HG03520 (cell line): ENCODE data around the gene TLE4.
A peak's percentile ranks its signal among the peaks of the same experiment; 100 is the strongest.
"Not testable (repeated sequence)": the region's sequence is repeated elsewhere in the genome, so short reads cannot be mapped to it uniquely, and the experiment has no call there.

Experiments
- ATAC-seq: cut with Tn5 transposase; IDR thresholded peaks from one replicate; pipeline ENCODE4 v1.9.1; 2021; ENCODE audit warnings: mild to moderate bottlenecking, moderate library complexity; ENCODE audit not compliant: unreplicated experiment

The TLE4 gene

DNA sequence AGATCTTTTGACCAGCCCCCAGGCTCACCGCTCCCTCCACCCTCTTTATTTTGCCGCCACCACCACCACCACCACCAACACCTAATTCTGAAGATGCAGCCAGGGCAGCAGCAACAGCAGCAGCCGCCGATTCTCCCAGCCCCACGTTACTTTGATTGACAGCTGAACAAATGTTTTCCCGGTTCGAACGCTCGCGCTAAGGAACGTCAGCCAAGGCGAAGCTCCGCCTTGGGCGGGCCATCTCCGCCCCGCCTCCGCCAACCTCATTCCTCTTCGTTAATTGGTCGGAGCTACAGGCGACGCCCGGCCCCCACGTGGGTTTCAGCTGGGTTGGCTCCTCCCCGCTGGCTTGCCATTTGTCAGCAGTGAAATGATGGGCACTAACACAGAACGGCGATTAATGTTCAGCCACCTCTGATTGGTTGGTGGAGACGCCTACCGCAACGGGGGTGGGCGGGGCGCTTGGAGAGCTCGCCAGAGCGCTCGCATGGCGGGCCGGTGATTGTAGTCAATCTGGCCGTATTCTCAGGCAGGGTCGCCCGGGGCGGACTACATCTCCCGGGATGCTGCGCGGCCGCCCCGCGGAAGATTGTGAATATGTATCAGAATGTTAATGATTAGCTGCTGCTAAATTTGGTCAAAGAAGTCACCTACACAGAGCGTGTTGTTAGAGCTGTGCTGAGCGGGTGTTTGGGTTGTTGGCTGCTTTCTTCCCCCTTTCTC is at the start of gene TLE4:
Gene TLE4 (plus strand): TSS at position 657 of the 723 bp plus-strand sequence. CDS start 826 bp downstream, outside the sequence.
- peak; percentile 87 for ATAC-seq

DNA sequence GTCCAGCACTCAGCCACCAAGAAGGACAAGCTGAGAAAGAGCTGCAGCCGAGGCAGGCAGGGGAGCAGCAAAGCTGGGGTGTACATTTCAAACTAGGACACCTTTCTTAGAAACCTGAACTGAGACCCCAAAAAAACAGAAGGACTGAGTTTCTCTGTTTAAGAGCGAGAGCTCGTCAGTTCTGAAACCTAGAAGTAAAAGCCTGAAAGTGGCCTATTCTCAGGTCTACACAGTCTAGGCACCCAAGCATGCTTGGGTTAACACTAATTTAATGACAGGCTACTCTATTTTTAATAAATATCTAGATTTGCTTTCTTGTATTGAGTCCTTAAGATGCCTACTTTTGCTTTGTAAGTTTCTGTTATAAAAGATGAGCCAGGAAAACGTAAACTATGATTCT is 49.0 kb upstream of the TLE4 start:
- no peak for ATAC-seq

DNA sequence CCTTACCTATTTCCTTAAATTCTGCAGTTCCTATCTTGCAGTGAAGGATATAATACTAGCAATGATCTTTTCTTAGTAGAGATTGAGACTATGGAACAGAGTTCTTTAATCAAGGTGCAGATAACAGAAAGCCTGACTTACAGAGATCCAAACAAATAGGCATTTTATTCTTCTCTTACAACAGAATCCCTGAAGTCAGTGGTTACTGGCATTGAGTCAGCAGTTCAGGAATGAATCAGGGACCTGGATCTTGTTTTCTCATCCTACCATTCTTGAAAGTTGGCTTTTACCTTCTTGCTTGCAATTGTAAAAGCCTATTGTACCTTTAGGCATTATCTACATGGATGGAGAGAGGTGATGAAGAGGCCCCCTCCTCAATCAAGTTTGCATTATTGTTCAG is 47.5 kb upstream of the TLE4 start:
- no peak for ATAC-seq

DNA sequence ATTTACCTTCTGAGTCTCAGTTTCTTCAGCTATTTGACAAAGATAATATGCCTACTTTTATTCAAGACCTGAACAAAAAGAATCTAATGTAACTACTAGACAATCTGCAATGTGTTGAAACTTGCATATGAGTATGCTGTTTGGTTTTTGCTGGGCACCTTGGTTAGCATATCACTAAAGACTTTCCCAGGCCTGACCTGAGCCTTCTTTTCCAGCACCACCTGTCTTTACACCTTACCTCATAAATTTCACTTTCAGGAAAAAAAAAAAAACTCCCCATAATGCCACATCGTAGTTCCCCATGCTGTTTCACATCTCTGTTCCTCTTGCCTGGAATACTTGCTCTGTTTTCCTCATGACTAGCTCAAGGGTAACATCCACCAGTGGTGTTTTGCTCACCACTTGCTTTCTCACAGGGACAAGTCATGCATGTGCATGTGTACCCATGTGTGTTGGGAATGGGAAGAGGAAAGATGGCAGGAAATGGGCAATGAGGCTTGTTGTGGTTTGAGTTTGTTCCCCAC is 45.6 kb upstream of the TLE4 start:
- ATAC-seq, result no peak

DNA sequence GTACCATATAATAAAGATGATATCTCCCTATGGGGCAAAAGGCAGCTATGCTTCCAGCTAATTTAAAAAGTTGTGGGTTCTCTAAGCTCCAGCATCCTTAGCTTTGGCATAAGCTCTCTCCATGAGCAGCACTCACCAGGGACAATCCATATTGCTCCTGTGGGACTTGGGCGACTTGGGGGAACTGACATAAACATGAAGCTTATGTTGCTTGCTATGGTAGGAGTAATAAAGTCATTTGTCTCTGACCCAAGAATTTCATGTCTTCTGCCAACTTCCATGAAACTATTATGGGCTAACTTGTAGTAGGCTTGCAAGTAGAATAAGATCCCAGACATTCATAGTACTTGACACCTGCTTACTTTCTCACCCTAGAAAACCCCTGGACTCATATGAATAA is 36.2 kb upstream of the TLE4 start:
- ATAC-seq, result no peak

DNA sequence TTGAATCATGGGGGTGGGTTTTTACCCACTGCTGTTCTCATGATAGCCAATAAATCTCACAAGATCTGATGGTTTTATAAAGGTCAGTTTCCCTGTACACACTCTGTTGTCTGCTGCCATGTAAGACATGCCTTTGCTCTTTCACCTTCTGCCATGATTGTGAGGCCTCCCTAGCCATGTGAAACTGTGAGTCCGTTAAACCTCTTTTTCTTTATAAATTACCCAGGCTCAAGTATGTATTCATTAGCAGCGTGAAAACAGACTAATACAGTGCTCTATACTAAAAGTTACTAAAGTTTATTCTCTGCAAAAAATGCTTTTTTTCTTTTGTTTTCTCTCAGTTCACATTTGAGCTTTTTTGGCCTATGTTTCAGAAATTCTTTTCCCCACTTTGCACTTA is 33.9 kb upstream of the TLE4 start:
- ATAC-seq, result no peak

DNA sequence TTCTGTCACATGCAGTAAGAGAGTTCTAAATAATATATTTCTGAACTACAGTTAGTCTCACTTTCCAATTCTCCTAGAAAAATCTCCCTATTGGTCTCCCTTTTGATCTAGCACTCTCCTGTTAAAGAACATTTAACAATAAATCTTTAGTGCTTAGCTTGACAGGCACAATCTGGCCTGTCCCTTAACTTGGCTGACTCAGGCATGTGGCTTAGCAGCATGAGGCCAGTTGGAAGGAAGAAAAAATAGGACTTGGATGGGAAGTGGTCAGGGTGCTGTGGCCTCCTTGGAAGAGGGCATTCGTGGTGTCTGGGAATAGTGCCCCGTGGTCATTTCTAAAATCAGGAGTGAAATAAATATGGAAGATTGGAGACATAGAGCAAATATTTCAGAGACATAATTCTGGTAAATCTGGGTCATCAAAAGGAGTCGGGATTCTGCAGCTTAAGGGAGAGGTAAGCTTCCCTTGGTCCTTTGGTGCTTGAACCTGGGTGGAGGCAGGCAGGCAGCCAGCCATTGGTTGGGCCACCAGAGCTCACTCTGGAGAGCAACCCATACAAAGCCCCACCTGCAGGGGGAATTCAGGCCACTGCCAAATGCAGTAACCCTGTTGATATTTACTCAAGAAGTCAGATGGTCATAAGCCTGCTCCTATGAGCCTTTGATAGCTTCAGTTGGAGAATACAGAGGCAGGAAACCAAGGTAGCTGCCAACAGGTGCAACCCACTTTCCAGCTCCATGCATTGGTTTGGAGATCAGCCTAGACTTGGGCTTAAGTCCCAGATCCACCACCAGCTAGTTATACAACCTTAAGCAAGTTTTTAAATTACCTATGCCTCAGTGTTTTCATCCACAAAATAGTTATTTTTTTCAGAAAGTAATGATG is 28.8 kb upstream of the TLE4 start:
- no peak for ATAC-seq

DNA sequence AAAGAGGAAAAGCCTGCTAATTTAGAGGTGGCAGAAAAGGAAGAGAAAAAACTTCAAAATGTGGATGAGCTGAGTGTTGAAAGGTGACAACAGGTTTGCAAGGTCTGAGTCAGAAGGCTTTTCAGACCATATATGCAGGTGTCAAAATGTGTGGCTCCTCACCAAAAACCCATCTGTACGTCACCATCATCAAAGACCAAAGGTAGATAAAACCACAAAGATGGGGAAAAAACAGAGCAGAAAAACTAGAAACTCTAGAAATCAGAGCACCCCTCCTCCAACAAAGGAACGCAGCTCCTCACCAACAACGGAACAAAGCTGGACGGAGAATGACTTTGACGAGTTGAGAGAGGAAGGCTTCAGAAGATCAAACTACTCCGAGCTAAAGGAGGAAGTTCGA is 27.4 kb upstream of the TLE4 start:
- not testable (repeated sequence) for ATAC-seq

DNA sequence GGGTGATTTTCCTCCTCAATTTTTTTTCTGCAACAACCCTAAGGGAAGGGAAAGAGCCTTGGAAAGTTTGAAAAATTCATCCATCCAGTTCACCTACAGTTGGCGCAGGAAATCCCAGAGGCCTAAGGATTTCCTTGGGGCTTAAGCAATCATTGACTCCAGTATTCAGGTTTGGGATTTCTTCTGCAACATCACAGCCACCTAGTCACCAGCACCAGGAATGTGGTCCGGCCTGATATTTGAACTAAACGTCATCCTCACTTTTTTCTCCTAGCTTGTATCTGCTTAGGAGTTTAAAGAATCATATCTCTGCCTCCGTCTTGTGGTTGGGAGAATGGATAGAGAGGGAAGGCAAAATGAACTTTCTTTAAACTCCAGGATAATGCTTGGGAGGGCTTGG is 20.2 kb upstream of the TLE4 start:
- ATAC-seq, result no peak

DNA sequence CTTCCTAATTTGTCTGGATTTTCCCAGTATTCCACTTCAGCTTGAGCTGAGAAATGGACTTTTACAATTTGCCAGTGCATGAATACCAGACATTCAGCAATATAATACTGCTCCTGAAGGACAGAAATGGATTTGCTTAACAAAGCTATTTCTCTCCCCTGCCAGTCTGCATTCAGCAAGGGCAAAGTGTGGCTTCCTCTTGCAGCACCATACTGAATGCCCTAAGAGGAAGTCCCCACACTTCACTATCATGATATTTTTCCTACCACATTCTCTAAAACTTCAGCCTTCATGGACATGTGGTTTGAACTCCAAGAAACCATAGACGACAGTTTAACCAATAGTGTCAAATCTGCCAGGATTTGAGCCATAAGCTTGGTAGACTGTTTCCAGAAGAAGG is 19.8 kb upstream of the TLE4 start:
- ATAC-seq, result no peak

DNA sequence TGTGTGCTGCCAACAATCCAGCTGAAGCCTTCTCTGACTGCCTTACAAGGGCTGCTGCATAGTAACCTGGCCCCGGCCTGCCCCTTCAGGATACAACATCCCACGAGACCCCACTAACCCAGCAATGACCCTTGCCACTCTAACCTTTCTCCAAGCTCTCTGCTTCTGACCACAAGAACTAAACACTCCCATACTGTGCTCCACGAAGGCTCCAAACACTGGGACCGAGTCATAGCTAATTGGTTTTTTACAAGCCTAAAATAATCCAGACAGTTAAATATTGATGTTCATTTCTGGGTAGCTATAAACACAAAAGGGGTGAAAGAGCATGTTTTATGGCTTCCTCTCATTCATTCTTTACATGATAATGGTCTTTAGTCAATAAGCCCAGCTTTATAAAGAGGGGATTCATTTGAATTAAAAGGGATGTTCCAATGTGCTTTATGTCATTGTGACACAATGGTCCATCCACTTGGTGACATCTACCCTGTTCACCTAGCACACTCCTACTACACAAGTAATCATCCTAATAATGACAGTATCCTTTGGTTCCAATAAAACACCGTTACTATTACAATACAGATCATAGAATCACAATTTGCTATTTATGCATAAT is 16.2 kb upstream of the TLE4 start:
- no peak for ATAC-seq

DNA sequence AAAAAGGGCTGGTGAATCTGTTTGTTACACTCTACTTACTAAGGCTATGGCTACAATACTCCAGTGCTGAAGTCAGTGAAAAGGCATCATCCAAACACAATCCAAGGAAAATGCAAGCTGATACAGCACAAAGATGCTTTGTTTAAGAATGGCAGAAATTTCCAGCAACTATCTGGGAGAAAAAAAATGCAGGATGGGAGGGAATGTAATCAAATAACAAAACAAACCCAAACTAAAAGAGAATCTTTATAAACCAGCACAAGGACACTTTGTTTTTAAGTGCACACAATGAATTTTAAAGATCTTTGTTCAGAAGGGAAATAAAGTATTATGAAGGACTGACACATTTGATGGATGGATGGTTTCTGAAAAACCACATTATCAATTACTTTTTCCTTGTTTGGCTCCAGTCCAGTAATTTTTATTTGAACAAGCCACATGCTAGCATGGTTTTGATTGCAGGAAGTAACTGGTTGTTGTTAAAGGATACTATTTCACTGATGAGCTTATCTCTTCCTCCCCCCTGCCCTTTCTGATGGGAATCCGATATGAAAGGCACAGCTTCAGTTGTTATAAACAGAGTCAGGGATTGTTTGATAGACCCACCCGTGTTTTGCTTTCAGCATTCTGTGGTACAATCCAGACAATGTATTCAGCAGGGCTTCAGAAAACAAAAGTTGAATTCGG is 12.1 kb upstream of the TLE4 start:
- no peak for ATAC-seq

DNA sequence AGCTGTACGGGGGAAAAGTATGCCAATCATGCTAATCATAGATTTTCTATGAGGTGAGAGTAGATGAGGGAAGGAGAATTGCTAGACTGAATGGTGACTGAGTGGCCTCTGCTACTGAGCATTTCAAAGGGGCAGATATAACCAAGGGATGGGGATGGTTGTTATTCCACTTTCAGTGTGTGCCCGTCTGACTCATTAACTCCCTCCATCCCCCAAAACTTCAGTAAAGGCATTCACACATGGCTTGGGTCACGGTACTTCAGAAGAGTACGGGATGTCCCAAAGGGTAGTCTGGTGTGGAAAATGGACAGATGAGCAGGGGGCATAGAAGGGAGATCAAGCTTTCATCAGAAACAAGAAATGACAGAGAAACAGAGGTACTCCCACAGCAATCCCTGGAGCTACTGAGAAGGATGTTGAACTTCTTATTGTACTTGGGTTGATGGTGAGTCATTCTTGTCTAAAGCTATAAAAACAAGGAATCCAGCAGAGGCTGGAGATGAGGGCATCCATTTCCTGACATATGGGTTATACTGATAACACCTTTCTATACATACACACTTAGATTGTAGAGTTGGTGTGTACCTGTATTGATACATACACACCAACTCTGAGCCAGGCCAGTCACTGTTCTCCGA is 8.9 kb upstream of the TLE4 start:
- no peak for ATAC-seq

DNA sequence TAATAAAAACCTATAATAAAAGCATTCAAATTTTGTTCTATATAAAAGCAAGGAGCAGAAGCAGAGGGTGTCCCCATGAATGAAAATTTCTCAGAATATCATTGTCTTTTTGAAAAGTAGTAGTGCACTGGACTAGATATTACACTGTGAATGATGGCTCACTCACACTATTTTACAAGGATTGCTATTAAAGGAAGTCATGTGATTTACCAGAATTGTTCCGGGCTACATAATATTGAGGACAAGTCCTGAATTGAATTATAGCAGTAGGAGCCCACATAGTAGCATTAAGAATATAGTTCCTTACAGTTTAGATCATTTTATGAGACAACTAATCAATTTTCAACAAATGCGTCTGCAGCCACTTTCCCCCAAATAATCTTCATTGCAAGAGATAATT is 7.7 kb upstream of the TLE4 start:
- ATAC-seq, result no peak

DNA sequence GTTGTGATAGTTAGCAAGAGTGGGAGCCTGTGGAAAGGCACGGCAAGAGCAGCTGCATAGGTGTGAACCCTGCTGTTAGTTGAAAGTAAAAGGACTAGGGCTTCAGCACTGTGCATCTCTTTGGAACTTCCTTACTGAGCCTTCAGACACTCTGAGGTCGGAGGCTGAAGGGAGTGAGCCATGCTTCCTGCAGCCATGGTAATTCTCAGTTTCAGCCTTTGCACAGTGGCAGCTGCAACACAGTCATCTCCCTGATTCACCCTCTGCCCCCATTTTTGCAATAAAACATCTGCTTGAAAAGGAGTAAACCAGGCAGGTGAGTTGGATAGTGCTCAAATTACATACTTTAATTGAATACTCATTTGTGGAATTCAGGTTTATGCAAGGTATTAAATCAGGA is 6.5 kb upstream of the TLE4 start:
- ATAC-seq, result peak; percentile 83

DNA sequence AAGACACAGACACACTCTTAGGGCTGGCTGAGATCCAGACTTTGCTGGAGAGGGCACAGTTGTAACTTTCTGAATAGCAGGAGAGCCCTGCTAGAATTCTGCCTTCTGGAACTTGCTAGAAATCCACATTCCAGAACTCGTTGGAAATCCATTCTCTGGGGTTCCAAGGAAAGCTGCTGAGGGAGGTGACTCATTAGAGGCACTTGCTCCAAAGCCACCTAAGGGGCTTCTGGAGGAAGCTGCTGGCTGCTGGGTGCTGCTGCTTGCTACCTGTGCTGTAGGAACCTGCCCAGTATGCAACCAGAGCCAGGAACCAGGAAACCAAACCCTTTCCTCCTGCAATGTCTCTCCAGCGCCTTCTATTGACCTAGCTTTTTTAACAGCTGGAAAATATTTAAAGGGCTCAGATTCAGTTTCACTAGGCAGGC is 4.1 kb upstream of the TLE4 start:
- ATAC-seq, result no peak

DNA sequence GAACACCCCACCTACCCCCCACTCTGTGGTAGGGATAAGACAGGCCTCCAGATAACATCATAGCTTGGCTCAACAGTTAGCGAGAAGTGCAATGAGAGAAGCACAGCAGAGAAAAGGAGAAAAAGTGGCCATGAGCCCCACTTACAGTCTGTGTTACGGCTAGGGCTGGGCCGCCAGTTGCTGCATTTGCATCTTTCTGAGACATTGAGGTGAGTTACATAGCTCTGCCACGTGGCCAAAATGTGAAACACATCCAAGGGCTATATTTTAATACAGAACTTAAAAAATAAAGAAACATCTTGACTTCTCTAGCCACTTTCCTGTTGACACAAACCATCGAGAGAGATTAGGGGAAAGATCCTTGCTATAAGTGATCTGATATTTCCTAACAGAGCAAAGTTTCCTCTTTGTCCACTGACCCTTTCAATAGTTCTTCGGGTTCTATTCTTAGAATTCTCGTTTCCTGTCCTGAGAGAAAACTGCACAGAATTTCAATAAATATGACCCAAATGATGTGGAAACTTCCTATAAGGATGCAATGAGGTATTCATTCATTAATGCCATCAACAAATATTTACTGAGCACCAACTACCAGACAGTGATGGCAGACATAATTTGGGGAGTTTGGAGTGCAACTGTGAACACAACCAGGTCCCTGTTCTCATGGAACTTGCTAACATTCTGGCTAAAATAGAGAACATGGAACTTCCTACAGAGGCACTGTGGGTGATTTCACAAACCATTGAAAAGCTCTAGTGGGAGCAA is 3.2 kb upstream of the TLE4 start:
- ATAC-seq, result no peak

DNA sequence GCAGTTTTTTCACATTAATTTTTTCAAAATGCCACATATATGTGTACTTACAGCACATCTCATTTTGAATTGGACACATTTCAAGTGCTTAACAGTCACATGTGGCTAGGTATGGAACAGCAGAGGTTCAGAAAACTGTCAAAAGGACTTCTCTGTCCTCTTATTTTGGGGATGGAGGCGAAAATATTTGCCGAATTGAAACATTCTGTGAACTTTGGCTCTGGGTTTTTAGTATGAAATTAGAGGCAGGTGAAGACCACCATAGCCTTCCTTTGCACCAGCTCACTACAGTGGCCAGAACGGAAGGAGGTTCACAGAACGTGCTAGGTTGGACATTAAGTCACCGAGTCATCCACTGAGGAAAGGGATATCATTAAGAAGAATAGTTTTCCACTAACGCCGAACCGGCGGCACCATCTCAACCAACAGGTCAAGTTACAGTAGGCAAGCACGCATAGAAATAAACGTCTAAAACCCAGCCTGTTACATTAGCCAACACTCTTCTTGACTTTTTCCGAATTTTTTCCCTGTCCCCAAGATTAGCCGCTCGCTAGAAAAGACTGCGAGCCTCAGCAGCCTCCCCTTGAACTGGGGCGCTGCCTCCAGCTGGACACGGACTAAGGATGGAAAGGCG is 1.8 kb upstream of the TLE4 start:
- ATAC-seq, result no peak
